Stimulated activated naive CD8-positive, alpha-beta T cell treated with anti-CD3 and anti-CD28 coated beads, Interleukin-15, Interleukin-2, amounts not matched to agents 100 ng/mL and 50 ng/mL, for 24 hours (primary cell): Measurements from ENCODE around the gene CRMP1.

Experiments
- H3K27ac Mint-ChIP-seq: one replicate; pipeline ENCODE4 v1.8.0; 2021; ENCODE audit warnings: mild to moderate bottlenecking, mixed read lengths
- H3K27me3 Mint-ChIP-seq: one replicate; pipeline ENCODE4 v1.8.0; 2021; ENCODE audit warnings: mixed read lengths
- H3K36me3 Mint-ChIP-seq: one replicate; pipeline ENCODE4 v1.8.0; 2021; ENCODE audit warnings: low read depth, mixed read lengths
- H3K4me1 Mint-ChIP-seq: one replicate; pipeline ENCODE4 v1.8.0; 2021; ENCODE audit warnings: low read depth, mixed read lengths
- H3K4me3 Mint-ChIP-seq: one replicate; pipeline ENCODE4 v1.8.0; 2021; ENCODE audit warnings: mild to moderate bottlenecking, mixed read lengths
- H3K9me3 Mint-ChIP-seq: one replicate; pipeline ENCODE4 v1.8.0; 2021; ENCODE audit warnings: mixed read lengths

Gene CRMP1

GRCh38 chr4:5906191-5906590, 13.3 kb upstream of the CRMP1 start:
- Mint-ChIP-seq H3K27ac (no peak overlapping the region), H3K36me3 (no peaks in the 10 kb centered on the region), H3K27me3 (peaks cover 31% of the 10 kb centered on the region), H3K4me3 (no peak overlapping the region), H3K4me1 (no peaks in the 10 kb centered on the region), H3K9me3 (peaks cover 9% of the 10 kb centered on the region)

GRCh38 chr4:5905714-5906113, 12.8 kb upstream of the CRMP1 start:
- Mint-ChIP-seq H3K9me3 (peaks cover 7% of the 10 kb centered on the region), H3K27me3 (peaks cover 36% of the 10 kb centered on the region), H3K36me3 (no peaks in the 10 kb centered on the region), H3K27ac (no peak overlapping the region), H3K4me3 (no peak overlapping the region), H3K4me1 (no peaks in the 10 kb centered on the region)

GRCh38 chr4:5900844-5901243, 8.0 kb upstream of the CRMP1 start:
- Mint-ChIP-seq H3K27ac (no peak overlapping the region), H3K4me1 (no peaks in the 10 kb centered on the region), H3K4me3 (no peak overlapping the region), H3K27me3 (peaks cover 39% of the 10 kb centered on the region), H3K9me3 (no peaks in the 10 kb centered on the region), H3K36me3 (no peaks in the 10 kb centered on the region)

GRCh38 chr4:5899881-5900280, 7.0 kb upstream of the CRMP1 start:
- H3K36me3 Mint-ChIP-seq, result no peaks in the 10 kb centered on the region
- H3K27me3 Mint-ChIP-seq, result peaks cover 38% of the 10 kb centered on the region
- no peak overlapping the region for H3K4me3 Mint-ChIP-seq
- no peaks in the 10 kb centered on the region for H3K4me1 Mint-ChIP-seq
- H3K27ac Mint-ChIP-seq, result no peak overlapping the region
- no peaks in the 10 kb centered on the region for H3K9me3 Mint-ChIP-seq

- Mint-ChIP-seq H3K4me1 (no peaks in the 10 kb centered on the region), H3K27me3 (peaks cover 39% of the 10 kb centered on the region), H3K36me3 (no peaks in the 10 kb centered on the region), H3K27ac (no peak overlapping the region), H3K9me3 (no peaks in the 10 kb centered on the region), H3K4me3 (no peak overlapping the region)
Measured at GRCh38 chr4:5899396-5899795, 6.5 kb upstream of the CRMP1 start.

- Mint-ChIP-seq H3K36me3 (peaks cover 4% of the 10 kb centered on the region), H3K27me3 (peaks cover 52% of the 10 kb centered on the region), H3K27ac (no peak overlapping the region), H3K4me1 (peaks cover 4% of the 10 kb centered on the region), H3K9me3 (no peaks in the 10 kb centered on the region), H3K4me3 (no peak overlapping the region)
Measured at GRCh38 chr4:5897674-5898073, 4.8 kb upstream of the CRMP1 start.

GRCh38 chr4:5895287-5895686, 2.4 kb upstream of the CRMP1 start:
- H3K4me1 Mint-ChIP-seq, result peaks cover 4% of the 10 kb centered on the region
- H3K36me3 Mint-ChIP-seq, result peaks cover 4% of the 10 kb centered on the region
- H3K4me3 Mint-ChIP-seq, result no peak overlapping the region
- H3K27me3 Mint-ChIP-seq, result peaks cover 54% of the 10 kb centered on the region
- H3K9me3 Mint-ChIP-seq, result no peaks in the 10 kb centered on the region
- H3K27ac Mint-ChIP-seq, result no peak overlapping the region

GRCh38 chr4:5894266-5894665, 1.4 kb upstream of the CRMP1 start:
- Mint-ChIP-seq H3K4me3 (no peak overlapping the region), H3K9me3 (no peaks in the 10 kb centered on the region), H3K36me3 (peaks cover 4% of the 10 kb centered on the region), H3K27ac (no peak overlapping the region), H3K4me1 (peaks cover 4% of the 10 kb centered on the region), H3K27me3 (peaks cover 63% of the 10 kb centered on the region)

- no peak overlapping the region for H3K4me3 Mint-ChIP-seq
- H3K27ac Mint-ChIP-seq, result no peak overlapping the region
- H3K27me3 Mint-ChIP-seq, result peaks cover 63% of the 10 kb centered on the region
Measured at GRCh38 chr4:5893591-5893990, 705 bp upstream of the CRMP1 start.

GRCh38 chr4:5892323-5893003, 423 bp downstream of the CRMP1 start:
- Mint-ChIP-seq H3K9me3 (no peaks in the 10 kb centered on the region), H3K27ac (no peak overlapping the region), H3K4me1 (peaks cover 8% of the 10 kb centered on the region), H3K4me3 (no peak overlapping the region), H3K27me3 (peaks cover 61% of the 10 kb centered on the region), H3K36me3 (peaks cover 4% of the 10 kb centered on the region)

More at GRCh38 chr4:5893591-5893990, 705 bp upstream of the CRMP1 start:
- no peaks in the 10 kb centered on the region for H3K9me3 Mint-ChIP-seq
- H3K36me3 Mint-ChIP-seq, result peaks cover 4% of the 10 kb centered on the region
- peaks cover 8% of the 10 kb centered on the region for H3K4me1 Mint-ChIP-seq

GRCh38 chr4:5891563-5892322, 1.1 kb downstream of the CRMP1 start:
- Mint-ChIP-seq H3K9me3 (no peaks in the 10 kb centered on the region), H3K4me3 (no peak overlapping the region), H3K4me1 (peaks cover 8% of the 10 kb centered on the region), H3K36me3 (peaks cover 4% of the 10 kb centered on the region), H3K27me3 (peaks cover 62% of the 10 kb centered on the region), H3K27ac (no peak overlapping the region)

GRCh38 chr4:5890063-5890727, 2.7 kb downstream of the CRMP1 start:
- no peaks in the 10 kb centered on the region for H3K9me3 Mint-ChIP-seq
- peaks cover 71% of the 10 kb centered on the region for H3K27me3 Mint-ChIP-seq
- peaks cover 8% of the 10 kb centered on the region for H3K4me1 Mint-ChIP-seq
- H3K36me3 Mint-ChIP-seq, result peaks cover 4% of the 10 kb centered on the region
- H3K4me3 Mint-ChIP-seq, result no peak overlapping the region
- no peak overlapping the region for H3K27ac Mint-ChIP-seq

- Mint-ChIP-seq H3K36me3 (peaks cover 4% of the 10 kb centered on the region), H3K27me3 (peaks cover 71% of the 10 kb centered on the region), H3K27ac (no peak overlapping the region), H3K4me3 (peak overlapping the region; percentile 26), H3K4me1 (peaks cover 11% of the 10 kb centered on the region), H3K9me3 (no peaks in the 10 kb centered on the region)
Measured at GRCh38 chr4:5889002-5889696, 3.7 kb downstream of the CRMP1 start.

- Mint-ChIP-seq H3K9me3 (no peaks in the 10 kb centered on the region), H3K4me1 (peaks cover 10% of the 10 kb centered on the region)
Measured at GRCh38 chr4:5888222-5889001, 4.5 kb downstream of the CRMP1 start.

More at GRCh38 chr4:5888222-5889001, 4.5 kb downstream of the CRMP1 start:
- Mint-ChIP-seq H3K27ac (no peak overlapping the region), H3K36me3 (peaks cover 2% of the 10 kb centered on the region), H3K27me3 (peaks cover 67% of the 10 kb centered on the region), H3K4me3 (peak overlapping the region; percentile 26)
